ENCODE data around the gene PARK7.

- TF ChIP-seq EZH2 (IDR thresholded peaks at IDR 0.05) (no peak), RAD21 (IDR thresholded peaks at IDR 0.05; ENCODE audit: low read depth) (no peak), POLR2AphosphoS5 (IDR thresholded peaks at IDR 0.05; ENCODE audit: low read depth, low read length) (no peak), POLR2A (IDR thresholded peaks at IDR 0.05; ENCODE audit: borderline replicate concordance, extremely low read depth, insufficient read depth, insufficient read length) (no peak), SP1 (IDR thresholded peaks at IDR 0.05; ENCODE audit: low read depth) (no peak)
- TF ChIP-seq, protein P1, sequence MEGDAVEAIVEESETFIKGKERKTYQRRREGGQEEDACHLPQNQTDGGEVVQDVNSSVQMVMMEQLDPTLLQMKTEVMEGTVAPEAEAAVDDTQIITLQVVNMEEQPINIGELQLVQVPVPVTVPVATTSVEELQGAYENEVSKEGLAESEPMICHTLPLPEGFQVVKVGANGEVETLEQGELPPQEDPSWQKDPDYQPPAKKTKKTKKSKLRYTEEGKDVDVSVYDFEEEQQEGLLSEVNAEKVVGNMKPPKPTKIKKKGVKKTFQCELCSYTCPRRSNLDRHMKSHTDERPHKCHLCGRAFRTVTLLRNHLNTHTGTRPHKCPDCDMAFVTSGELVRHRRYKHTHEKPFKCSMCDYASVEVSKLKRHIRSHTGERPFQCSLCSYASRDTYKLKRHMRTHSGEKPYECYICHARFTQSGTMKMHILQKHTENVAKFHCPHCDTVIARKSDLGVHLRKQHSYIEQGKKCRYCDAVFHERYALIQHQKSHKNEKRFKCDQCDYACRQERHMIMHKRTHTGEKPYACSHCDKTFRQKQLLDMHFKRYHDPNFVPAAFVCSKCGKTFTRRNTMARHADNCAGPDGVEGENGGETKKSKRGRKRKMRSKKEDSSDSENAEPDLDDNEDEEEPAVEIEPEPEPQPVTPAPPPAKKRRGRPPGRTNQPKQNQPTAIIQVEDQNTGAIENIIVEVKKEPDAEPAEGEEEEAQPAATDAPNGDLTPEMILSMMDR (IDR thresholded peaks at IDR 0.05 in 2 of 3, conservative IDR thresholded peaks at IDR 0.05 in 1 of 3; ENCODE audit: borderline replicate concordance in 1 of 3, insufficient read depth in 1 of 3, low read depth in 2 of 3, low read length in 2 of 3) = no peak
- TF ChIP-seq, protein P2, sequence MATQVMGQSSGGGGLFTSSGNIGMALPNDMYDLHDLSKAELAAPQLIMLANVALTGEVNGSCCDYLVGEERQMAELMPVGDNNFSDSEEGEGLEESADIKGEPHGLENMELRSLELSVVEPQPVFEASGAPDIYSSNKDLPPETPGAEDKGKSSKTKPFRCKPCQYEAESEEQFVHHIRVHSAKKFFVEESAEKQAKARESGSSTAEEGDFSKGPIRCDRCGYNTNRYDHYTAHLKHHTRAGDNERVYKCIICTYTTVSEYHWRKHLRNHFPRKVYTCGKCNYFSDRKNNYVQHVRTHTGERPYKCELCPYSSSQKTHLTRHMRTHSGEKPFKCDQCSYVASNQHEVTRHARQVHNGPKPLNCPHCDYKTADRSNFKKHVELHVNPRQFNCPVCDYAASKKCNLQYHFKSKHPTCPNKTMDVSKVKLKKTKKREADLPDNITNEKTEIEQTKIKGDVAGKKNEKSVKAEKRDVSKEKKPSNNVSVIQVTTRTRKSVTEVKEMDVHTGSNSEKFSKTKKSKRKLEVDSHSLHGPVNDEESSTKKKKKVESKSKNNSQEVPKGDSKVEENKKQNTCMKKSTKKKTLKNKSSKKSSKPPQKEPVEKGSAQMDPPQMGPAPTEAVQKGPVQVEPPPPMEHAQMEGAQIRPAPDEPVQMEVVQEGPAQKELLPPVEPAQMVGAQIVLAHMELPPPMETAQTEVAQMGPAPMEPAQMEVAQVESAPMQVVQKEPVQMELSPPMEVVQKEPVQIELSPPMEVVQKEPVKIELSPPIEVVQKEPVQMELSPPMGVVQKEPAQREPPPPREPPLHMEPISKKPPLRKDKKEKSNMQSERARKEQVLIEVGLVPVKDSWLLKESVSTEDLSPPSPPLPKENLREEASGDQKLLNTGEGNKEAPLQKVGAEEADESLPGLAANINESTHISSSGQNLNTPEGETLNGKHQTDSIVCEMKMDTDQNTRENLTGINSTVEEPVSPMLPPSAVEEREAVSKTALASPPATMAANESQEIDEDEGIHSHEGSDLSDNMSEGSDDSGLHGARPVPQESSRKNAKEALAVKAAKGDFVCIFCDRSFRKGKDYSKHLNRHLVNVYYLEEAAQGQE (IDR thresholded peaks at IDR 0.05; ENCODE audit: low read depth) = no peak
Observed at GRCh38 chr1:7973086-7973485, 11.6 kb downstream of the PARK7 start.
